Smooth muscle cell of the umbilical artery (primary cell): Measurements from ENCODE around the gene ZNF729. TPM values are rescaled to one million over a fixed set of nuclear protein-coding genes. Genes with fewer than 3 reads are reported as not detected.

Source experiments
- total RNA-seq: library from RNA; depleted of rRNA; stranded (reverse); fragments of >200 nt; gene quantifications from 2 replicates; pipeline ENCODE4 v1.2.3, GENCODE V29; 2014

The ZNF729 gene
- total RNA-seq, result not detected in 2 replicates

DNA sequence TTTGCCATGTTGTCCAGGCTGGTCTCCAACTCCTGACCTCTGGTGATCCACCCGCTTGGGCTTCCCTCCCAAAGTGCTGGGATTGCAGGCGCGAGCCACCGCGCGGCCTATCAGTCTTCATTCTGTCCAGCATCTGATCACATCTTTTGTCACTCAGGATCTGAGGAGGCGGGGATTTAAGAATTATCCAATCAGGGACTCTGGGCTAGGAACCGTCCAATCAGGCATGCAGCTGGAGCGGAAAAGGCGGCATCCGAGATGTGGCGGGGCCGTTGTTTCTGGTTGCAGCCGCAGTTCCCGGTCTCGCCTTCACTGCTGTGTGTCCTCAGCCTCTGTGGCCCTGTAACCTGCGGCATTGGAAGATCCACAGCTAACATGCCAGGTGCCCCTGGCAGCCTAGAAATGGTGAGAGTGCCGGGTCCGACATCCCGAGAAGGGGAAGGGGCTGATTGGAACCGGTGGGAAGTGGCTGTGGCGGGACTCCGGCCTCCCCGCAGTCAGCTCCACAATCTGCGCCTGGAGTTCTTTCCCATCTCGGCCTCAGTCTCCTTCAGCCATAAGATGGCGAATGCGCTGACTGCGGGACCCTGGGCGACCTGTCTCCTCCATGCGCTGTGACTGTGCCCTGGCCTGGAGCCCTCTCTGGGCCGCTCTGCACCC is at the start of gene ZNF729:
ZNF729 (plus strand) TSS at position 291 of the 660 bp plus-strand sequence; CDS start at position 376, 85 bp downstream.

Other genes starting within 250 kb of the ZNF729 start
- gene ZNF257, start 234.0 kb upstream of the ZNF729 start, total RNA-seq, result 0.14 TPM in 1 of 2 replicates, not detected in the other
- not detected in 2 replicates for gene ZNF676, start 89.5 kb upstream of the ZNF729 start, total RNA-seq
- gene ZNF98, start 135.9 kb downstream of the ZNF729 start, total RNA-seq, result not detected in 2 replicates